ENCODE data around the gene CR2.

- TF ChIP-seq CTCF (IDR thresholded peaks at IDR 0.05) (no peak), POLR2A (IDR thresholded peaks at IDR 0.05) (no peak)
Measured at GRCh38 chr1:207487636-207488035, 33.5 kb downstream of the CR2 start.
